Upper lobe of left lung (tissue), 6 donors: Measurements from ENCODE around the gene GABRG3. TPM values are rescaled to one million over a fixed set of nuclear protein-coding genes. Genes with fewer than 3 reads are reported as not detected.

ENCODE experiments used
- ATAC-seq, 2 donors: fragments of 200-7000 bp; cut with Tn5 transposase; one replicate each; pipeline ENCODE4 v1.9.1; 2022; ENCODE audit warnings: mild to moderate bottlenecking in 2 of 2, moderate library complexity in 2 of 2; ENCODE audit not compliant: low FRiP score in 2 of 2
- DNase-seq, 2 donors: peaks; one replicate each; pipeline ENCODE4 v3.0.0-alpha.2; 2019 to 2020
- H3K27ac ChIP-seq, 4 donors: fragments of 200-600 bp; sonication (generic); one replicate each; pipeline ENCODE4 v1.5.1; 2016 to 2019
- H3K27me3 ChIP-seq, 4 donors: fragments of 200-600 bp; sonication (generic); one replicate each; pipeline ENCODE4 v1.5.1; 2017 to 2019
- H3K36me3 ChIP-seq, 4 donors: fragments of 200-600 bp; sonication (generic); one replicate each; pipeline ENCODE4 v1.5.1; 2016 to 2019
- H3K4me1 ChIP-seq, 4 donors: fragments of 200-600 bp; sonication (generic); one replicate each; pipeline ENCODE4 v1.5.1; 2018 to 2019
- H3K4me3 ChIP-seq, 4 donors: fragments of 200-600 bp; sonication (generic); one replicate each; pipeline ENCODE4 v1.5.1; 2017 to 2019; ENCODE audit warnings: mild to moderate bottlenecking in 2 of 4, moderate library complexity in 1 of 4
- H3K9me3 ChIP-seq, 4 donors: fragments of 200-600 bp; sonication (generic); one replicate each; pipeline ENCODE4 v1.5.1; 2018 to 2019
- EP300 ChIP-seq, 4 donors: sonication (generic); formaldehyde crosslinking; IDR thresholded peaks; one replicate each; pipeline ENCODE4 v1.5.1; 2017; ENCODE audit warnings: antibody characterized with exemption in 4 of 4, control low read depth in 2 of 4
- POLR2A ChIP-seq, 4 donors: fragments of 450-650 bp; IDR thresholded peaks; one replicate each; pipeline ENCODE4 v1.5.1; 2016 to 2017; ENCODE audit warnings: antibody characterized with exemption in 4 of 4, mild to moderate bottlenecking in 2 of 4
- POLR2AphosphoS5 ChIP-seq, 2 donors: sonication (generic); formaldehyde crosslinking; IDR thresholded peaks; one replicate each; pipeline ENCODE4 v1.5.1; 2017; ENCODE audit warnings: antibody characterized with exemption in 2 of 2
- WGBS, 2 donors: methylation state at CpG; one replicate each; pipeline ENCODE4 v1.1.5; 2017 to 2018; 5-methylcytosine and 5-hydroxymethylcytosine counted together
- total RNA-seq, 6 donors: library from RNA; depleted of rRNA in 4 of 6; stranded (reverse); fragments of >200 nt in 4 of 6; gene quantifications; one replicate each; pipeline versions ENCODE4 v1.1.0 to v1.2.1, GENCODE V29; 2016 to 2021
- TF ChIP-seq, protein P1 (sequence below), 6 experiments: fragments of 450-650 bp in 4 of 6; fragments of 200-600 bp in 2 of 6; sonication (generic) in 2 of 6; IDR thresholded peaks; one replicate each; pipeline ENCODE4 v1.5.1; 2016 to 2019; ENCODE audit warnings: antibody characterized with exemption in 6 of 6
- donor health status: DM: no; HTN: no; CAD: no; lungs with moderate emphysema.
- donor health status: DM: no; HTN: yes; CAD: no; lungs with severe emphysema.

GABRG3 gene
- total RNA-seq, 6 donors from 2014 or later = not detected

DNA sequence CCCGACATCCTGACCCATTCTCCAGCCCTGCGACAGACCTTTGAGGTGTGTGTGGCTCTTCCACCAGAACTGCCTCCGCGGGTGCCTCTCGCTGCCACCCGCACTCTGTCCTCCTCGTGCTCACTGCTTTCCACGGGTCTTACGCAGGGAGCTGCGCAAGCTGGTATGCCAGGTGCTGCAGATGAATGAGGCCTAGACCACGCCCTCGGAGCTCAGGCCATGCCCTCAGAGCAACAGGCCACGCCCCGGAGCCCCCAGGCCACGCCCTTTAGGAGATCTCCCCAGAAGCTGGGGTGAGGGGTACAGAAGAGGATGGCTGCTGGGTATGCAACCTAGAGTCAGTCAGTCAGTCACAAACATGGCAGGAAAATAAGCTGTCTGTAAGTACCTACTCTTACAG is 300.3 kb downstream of the GABRG3 start:
- Histone ChIP-seq H3K4me3 (no peak overlapping the region), H3K4me1 (no peaks in the 10 kb centered on the region), H3K27ac (no peak overlapping the region), H3K9me3 (no peaks in the 10 kb centered on the region), H3K27me3 (no peaks in the 10 kb centered on the region), H3K36me3 (no peaks in the 10 kb centered on the region)
- 89 to 90% methylated on average over 11 to 15 of the region's 15 CpGs for WGBS, 2 donors
- ATAC-seq (peak in 1 of 2 donors; percentile 9), DNase-seq (peak in 1 of 2 donors; percentile 57)
- TF ChIP-seq, protein P1, sequence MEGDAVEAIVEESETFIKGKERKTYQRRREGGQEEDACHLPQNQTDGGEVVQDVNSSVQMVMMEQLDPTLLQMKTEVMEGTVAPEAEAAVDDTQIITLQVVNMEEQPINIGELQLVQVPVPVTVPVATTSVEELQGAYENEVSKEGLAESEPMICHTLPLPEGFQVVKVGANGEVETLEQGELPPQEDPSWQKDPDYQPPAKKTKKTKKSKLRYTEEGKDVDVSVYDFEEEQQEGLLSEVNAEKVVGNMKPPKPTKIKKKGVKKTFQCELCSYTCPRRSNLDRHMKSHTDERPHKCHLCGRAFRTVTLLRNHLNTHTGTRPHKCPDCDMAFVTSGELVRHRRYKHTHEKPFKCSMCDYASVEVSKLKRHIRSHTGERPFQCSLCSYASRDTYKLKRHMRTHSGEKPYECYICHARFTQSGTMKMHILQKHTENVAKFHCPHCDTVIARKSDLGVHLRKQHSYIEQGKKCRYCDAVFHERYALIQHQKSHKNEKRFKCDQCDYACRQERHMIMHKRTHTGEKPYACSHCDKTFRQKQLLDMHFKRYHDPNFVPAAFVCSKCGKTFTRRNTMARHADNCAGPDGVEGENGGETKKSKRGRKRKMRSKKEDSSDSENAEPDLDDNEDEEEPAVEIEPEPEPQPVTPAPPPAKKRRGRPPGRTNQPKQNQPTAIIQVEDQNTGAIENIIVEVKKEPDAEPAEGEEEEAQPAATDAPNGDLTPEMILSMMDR (IDR thresholded peaks at IDR 0.05) = no peak
- TF ChIP-seq POLR2A (IDR thresholded peaks at IDR 0.05) (no peak), POLR2AphosphoS5 (IDR thresholded peaks at IDR 0.05) (no peak), EP300 (IDR thresholded peaks at IDR 0.05) (no peak)

DNA sequence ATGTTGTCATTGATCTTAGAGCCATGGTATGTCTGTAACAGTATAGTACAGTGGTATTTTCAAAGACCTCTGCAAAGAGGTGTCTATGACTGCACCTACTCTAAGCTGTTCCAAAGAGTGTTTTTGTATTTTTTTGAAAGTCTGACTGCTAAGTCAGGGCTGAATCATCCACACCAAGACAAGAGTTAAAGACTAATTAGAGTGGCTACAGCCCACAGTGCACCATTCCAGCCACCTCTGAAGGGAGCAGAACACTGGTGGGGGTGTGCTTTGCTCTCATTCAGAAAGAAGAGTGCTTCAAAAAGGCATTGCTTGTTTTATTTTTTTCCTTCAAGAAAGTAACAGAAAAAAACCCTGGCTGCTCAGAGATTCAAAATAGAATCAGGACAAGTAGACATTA is 301.4 kb downstream of the GABRG3 start:
- TF ChIP-seq EP300 (IDR thresholded peaks at IDR 0.05) (no peak), POLR2AphosphoS5 (IDR thresholded peaks at IDR 0.05) (no peak), POLR2A (IDR thresholded peaks at IDR 0.05) (no peak)
- TF ChIP-seq, protein P1 (IDR thresholded peaks at IDR 0.05) = no peak
- H3K27ac ChIP-seq = no peak overlapping the region
- H3K4me3 ChIP-seq = no peak overlapping the region
- H3K27me3 ChIP-seq = no peaks in the 10 kb centered on the region
- ATAC-seq (no peak), DNase-seq (no peak)
- no peaks in the 10 kb centered on the region for H3K36me3 ChIP-seq
- H3K4me1 ChIP-seq = no peaks in the 10 kb centered on the region
- no peaks in the 10 kb centered on the region for H3K9me3 ChIP-seq

DNA sequence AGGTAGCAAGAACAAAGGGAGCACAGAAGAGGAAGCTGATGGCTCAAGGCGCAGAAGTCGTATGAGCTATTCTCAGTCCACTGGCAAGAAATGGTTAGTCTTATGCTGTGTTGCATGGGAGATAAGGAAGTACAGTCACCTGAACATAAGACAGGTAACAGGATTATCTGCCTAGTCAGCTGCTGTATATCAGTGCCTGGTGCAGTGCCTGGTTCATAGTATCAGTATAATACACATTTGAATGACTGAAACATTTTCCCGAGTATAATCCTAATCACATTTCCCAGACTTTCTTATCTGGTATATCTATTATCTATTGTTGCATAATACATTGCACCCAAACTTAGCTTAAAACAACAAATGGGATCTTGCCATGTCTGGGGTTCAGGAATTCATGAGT is 302.5 kb downstream of the GABRG3 start:
- no peaks in the 10 kb centered on the region for H3K27me3 ChIP-seq
- H3K27ac ChIP-seq = no peak overlapping the region
- no peaks in the 10 kb centered on the region for H3K9me3 ChIP-seq
- ATAC-seq (no peak), DNase-seq (no peak)
- TF ChIP-seq, protein P1 (IDR thresholded peaks at IDR 0.05) = no peak
- TF ChIP-seq EP300 (IDR thresholded peaks at IDR 0.05) (no peak), POLR2AphosphoS5 (IDR thresholded peaks at IDR 0.05) (no peak), POLR2A (IDR thresholded peaks at IDR 0.05) (no peak)
- 94% methylated on average over 3 of the region's 3 CpGs for WGBS, 2 donors
- no peaks in the 10 kb centered on the region for H3K4me1 ChIP-seq
- H3K4me3 ChIP-seq = no peak overlapping the region
- no peaks in the 10 kb centered on the region for H3K36me3 ChIP-seq

DNA sequence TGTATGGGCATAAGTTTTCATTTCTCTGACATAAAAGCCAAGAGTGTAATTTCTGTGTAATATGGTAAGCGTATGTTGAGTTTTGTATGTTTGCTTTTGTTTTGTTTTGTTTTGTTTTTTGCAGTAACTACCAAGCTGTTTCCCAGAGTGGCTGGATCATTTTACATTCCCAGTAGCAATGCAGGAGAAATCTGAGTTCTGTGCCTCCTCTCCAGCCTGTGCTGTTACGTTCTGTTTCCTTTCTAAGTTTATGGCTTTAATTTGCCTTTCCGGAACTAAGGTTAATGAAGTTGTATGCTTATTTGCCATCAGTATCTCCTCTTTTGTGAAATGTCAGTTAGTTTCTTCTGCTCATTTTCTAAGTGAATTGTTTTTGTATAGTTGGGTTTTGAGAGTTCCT is 307.8 kb downstream of the GABRG3 start:
- H3K9me3 ChIP-seq = no peaks in the 10 kb centered on the region
- no peaks in the 10 kb centered on the region for H3K4me1 ChIP-seq
- TF ChIP-seq POLR2A (IDR thresholded peaks at IDR 0.05) = no peak
- TF ChIP-seq, protein P1 (IDR thresholded peaks at IDR 0.05) = no peak
- no peak for TF ChIP-seq EP300 (IDR thresholded peaks at IDR 0.05)
- no peak for TF ChIP-seq POLR2AphosphoS5 (IDR thresholded peaks at IDR 0.05)
- ATAC-seq (no peak), DNase-seq (no peak)
- no peak overlapping the region for H3K27ac ChIP-seq
- no peaks in the 10 kb centered on the region for H3K27me3 ChIP-seq
- H3K36me3 ChIP-seq = no peaks in the 10 kb centered on the region
- WGBS, 2 donors = 61 to 69% methylated on average over 3 of the region's 3 CpGs
- no peak overlapping the region for H3K4me3 ChIP-seq

DNA sequence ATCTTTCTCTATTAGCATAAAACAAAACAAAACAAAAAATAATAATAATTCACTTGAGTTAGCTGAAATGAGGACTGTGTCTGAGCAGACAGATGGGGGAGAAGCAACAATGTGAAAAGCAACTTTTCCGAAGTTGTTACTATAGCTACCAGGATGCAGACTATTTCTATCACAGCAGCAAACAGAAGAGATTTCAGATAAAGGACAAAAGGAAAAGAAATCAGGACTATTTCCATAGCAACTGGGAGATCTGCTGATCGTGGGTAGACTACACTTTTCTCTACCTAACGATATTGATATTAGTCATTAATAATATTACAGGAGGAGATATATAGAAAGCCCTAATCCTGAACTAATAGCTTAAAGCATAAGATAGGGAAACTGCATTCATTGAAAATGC is 321.7 kb downstream of the GABRG3 start:
- WGBS, 2 donors = 72 to 79% methylated on average over 3 of the region's 3 CpGs
- TF ChIP-seq, protein P1 (IDR thresholded peaks at IDR 0.05) = no peak
- TF ChIP-seq POLR2AphosphoS5 (IDR thresholded peaks at IDR 0.05) (no peak), EP300 (IDR thresholded peaks at IDR 0.05) (no peak), POLR2A (IDR thresholded peaks at IDR 0.05) (no peak)
- no peaks in the 10 kb centered on the region for H3K27me3 ChIP-seq
- H3K4me1 ChIP-seq = no peaks in the 10 kb centered on the region
- ATAC-seq (no peak), DNase-seq (no peak)
- H3K9me3 ChIP-seq = no peaks in the 10 kb centered on the region
- H3K4me3 ChIP-seq = no peak overlapping the region
- no peak overlapping the region for H3K27ac ChIP-seq
- no peaks in the 10 kb centered on the region for H3K36me3 ChIP-seq
